Cardiac fibroblast (primary cell): ENCODE results near the gene CNOT2.

ENCODE experiments used
- DNase-seq, 2 donors: peaks; one replicate each; pipeline versions ENCODE4 v3.0.0 to v3.0.0-alpha.2; 2010; ENCODE audit warnings: low read depth in 2 of 2
- H3K4me3 ChIP-seq, 2 donors: replicated peaks in 1 of 2; 1 replicate in 1 of 2; 2 replicates in 1 of 2; pipeline ENCODE4 v1.5.1; 2011; ENCODE audit warnings: low read depth in 2 of 2, low read length in 2 of 2, mild to moderate bottlenecking in 2 of 2, moderate library complexity in 1 of 2
- TF ChIP-seq, protein P1 (sequence below): IDR thresholded peaks from one replicate; pipeline ENCODE4 v1.5.1; 2011; ENCODE audit warnings: low read depth, mild to moderate bottlenecking, low read length, inconsistent platforms

The CNOT2 gene

GRCh38 chr12:70258605-70259403 is 15.6 kb downstream of the CNOT2 start:
- DNase-seq, result no peak
- H3K4me3 ChIP-seq, result no peak overlapping the region
- TF ChIP-seq, protein P1, sequence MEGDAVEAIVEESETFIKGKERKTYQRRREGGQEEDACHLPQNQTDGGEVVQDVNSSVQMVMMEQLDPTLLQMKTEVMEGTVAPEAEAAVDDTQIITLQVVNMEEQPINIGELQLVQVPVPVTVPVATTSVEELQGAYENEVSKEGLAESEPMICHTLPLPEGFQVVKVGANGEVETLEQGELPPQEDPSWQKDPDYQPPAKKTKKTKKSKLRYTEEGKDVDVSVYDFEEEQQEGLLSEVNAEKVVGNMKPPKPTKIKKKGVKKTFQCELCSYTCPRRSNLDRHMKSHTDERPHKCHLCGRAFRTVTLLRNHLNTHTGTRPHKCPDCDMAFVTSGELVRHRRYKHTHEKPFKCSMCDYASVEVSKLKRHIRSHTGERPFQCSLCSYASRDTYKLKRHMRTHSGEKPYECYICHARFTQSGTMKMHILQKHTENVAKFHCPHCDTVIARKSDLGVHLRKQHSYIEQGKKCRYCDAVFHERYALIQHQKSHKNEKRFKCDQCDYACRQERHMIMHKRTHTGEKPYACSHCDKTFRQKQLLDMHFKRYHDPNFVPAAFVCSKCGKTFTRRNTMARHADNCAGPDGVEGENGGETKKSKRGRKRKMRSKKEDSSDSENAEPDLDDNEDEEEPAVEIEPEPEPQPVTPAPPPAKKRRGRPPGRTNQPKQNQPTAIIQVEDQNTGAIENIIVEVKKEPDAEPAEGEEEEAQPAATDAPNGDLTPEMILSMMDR, result no peak

GRCh38 chr12:70260646-70261045 is 17.4 kb downstream of the CNOT2 start:
- TF ChIP-seq, protein P1, result no peak
- no peak for DNase-seq
- no peak overlapping the region for H3K4me3 ChIP-seq

DNA sequence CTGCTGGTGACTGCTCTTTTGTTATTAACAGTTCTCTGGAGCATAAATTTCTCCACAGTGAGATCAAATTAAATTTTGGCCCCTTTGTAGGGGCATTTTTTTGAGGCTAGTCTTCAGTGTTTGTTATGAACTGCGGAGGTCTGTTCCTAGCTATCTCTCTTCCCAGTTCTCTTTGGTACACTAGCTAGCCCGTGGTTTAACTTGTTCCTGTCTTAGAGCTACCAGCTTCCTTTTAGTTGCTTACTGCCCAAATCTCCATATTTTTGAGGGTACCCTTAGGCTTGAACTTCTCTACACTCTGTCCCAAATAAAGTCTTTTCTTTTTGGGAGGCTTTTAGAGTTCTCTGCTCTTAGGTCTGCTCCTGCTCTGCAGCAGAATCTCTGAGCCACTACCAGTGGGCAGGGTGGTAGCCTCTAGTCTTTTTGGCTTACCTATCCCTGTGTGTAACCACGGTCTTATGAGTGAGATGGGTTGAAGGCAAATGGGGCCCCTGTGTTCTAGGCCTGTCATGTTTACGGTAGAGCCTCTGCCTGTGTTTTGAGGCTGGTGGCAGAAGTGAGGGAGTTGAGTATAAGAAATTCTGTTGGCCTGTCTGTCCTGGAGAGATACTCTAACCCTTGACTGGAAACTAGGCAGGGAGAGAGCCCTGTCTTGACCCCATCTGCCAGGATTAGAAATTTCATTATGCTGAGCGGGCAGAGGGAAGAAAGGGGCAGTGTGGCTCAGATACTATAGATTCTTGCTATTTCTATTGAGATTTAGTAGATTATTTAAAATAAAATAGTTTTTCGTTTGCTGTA is 21.0 kb downstream of the CNOT2 start:
- no peak overlapping the region for H3K4me3 ChIP-seq
- TF ChIP-seq, protein P1, result no peak
- no peak for DNase-seq

DNA sequence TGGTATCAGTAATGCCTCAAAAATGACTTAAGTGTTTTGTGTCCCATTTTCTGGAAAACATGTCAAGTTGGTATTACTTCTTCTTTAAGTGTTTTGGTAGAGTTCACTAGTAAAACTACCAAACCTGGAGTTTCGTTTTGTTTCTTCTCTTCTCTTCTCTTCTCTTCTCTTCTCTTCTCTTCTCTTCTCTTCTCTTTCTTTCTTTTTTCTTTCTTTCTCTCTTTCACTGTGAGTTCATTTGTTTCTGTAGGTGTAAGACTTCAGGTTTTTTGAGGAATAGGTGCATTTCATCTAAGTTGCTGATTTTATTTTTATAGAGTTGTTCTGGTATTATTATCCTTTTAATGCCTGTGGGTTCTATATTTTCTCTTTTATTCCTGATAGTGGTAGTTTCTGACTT is 21.9 kb downstream of the CNOT2 start:
- H3K4me3 ChIP-seq, result no peak overlapping the region
- no peak for DNase-seq
- TF ChIP-seq, protein P1, result no peak

GRCh38 chr12:70267550-70267949 is 24.3 kb downstream of the CNOT2 start:
- TF ChIP-seq, protein P1, result no peak
- peak; percentile 43 to 48 for DNase-seq
- no peak overlapping the region for H3K4me3 ChIP-seq

GRCh38 chr12:70268972-70269371 is 25.7 kb downstream of the CNOT2 start:
- DNase-seq, result no peak
- TF ChIP-seq, protein P1, result no peak

More at GRCh38 chr12:70268972-70269371, 25.7 kb downstream of the CNOT2 start:
- no peak overlapping the region for H3K4me3 ChIP-seq
